Suprapubic skin (tissue), 3 donors: Measurements from ENCODE around the gene AHNAK.

Source experiments
- CTCF ChIP-seq, 2 donors: fragments of 200-600 bp in 1 of 2; fragments of 450-650 bp in 1 of 2; sonication (generic) in 1 of 2; IDR thresholded peaks; one replicate each; pipeline ENCODE4 v1.5.1; 2016 to 2019; ENCODE audit warnings: antibody characterized with exemption in 2 of 2, mild to moderate bottlenecking in 1 of 2, moderate library complexity in 1 of 2
- EP300 ChIP-seq: sonication (generic); formaldehyde crosslinking; IDR thresholded peaks from one replicate; pipeline ENCODE4 v1.6.1; 2017; ENCODE audit warnings: antibody characterized with exemption

DNA sequence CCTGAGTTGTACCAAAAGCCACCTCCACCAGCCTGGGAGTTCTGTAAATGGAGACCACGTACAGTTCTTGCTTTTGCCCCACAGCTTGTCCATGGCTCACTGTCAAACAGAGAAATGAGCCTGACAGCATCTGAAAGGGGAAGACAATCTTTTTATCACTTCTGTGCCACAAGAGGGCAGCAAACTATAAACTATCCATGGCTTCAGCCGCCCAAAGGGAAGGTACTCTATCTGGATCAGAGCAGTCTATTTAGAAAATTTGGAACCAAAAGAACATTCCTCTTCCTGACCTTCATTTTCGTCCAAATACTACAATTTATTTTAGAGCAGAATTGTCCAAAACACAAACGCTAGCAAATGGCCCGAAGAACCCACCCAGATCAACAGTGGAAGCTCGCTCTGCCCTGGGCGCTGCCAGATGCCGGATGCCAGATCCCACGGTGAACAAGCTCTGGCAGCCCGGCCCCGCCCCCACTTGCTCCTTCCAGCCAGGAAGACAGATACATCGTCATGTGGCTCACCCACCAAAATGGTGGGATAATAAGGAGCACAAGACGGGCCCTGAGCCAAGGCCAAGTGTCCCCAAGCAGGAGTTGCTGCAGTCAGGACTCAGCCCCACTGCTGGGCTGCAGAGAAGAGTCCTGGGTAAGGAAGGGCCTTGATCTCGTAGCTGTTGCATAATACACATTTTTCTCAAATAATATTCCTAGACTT is 151.6 kb downstream of the AHNAK start:
- TF ChIP-seq CTCF (IDR thresholded peaks at IDR 0.05) = peak; percentile 60 to 72
- TF ChIP-seq EP300 = no peak
